GM19023 (cell line): Measurements from ENCODE around the gene EDIL3.
"Not testable (repeated sequence)": the region's sequence is repeated elsewhere in the genome, so short reads cannot be mapped to it uniquely, and the experiment has no call there.

Experiments used
- ATAC-seq: cut with Tn5 transposase; IDR thresholded peaks from one replicate; pipeline ENCODE4 v1.9.1; 2021; ENCODE audit warnings: mild to moderate bottlenecking, moderate library complexity; ENCODE audit not compliant: unreplicated experiment

The EDIL3 gene

DNA sequence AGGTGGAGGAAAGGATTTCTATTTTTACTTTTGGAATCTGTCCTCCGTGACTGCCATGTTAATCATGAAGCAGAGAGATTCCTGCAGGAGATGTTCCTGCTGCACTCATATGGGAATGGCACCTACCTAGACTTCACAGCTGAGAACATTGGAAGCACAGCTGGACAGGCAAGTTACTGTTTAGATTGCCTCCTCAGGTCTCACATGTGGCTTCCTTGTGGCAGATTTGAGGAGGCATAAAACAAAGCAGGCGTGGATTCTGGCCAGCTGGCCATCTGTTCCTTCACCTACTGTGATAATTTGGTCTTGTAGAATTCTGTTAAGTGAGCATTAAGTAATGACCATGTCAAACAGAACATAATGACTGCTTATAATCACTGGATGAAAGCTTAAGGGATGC, 193.4 kb downstream of the EDIL3 start:
- no peak for ATAC-seq

GRCh38 chr5:84184857-84185256, 199.8 kb downstream of the EDIL3 start:
- no peak for ATAC-seq

DNA sequence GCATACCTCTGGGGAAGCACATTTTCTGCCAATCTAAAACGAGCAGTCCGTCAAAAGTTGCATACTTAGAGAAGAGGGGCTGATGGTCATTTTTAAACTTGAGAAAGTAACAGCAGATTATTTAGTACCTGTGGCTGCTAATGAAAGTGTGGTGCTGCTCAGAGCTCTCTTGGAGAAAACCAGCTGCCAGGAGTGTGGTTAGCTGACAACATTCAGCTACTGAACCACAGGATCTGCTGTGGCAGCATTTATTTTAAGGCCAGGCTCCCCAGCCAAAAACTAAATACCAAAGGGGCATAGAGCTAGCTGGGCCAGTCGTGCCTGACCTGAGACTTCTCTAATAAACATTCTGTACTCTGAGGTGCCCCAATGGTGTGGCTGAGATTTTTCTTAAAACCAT, 203.6 kb downstream of the EDIL3 start:
- ATAC-seq, result no peak

DNA sequence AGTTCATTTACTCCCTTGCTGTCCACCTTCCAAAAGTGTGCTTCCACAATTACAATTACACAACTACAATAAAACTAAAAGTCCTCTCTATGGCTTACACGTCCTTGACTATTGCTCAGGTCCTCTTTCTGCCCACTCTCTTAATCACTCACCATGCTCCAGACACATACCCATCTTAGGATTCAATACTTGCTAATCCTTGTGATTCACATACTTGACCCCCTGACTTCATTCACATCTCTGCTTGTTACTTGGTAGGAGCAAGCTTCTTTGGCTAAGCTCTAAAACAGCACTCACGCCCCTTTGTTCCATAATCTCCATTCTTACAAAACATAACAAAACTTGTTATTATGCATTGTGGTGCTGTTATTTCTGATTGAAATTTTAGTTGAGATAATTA, 215.8 kb downstream of the EDIL3 start:
- no peak for ATAC-seq

DNA sequence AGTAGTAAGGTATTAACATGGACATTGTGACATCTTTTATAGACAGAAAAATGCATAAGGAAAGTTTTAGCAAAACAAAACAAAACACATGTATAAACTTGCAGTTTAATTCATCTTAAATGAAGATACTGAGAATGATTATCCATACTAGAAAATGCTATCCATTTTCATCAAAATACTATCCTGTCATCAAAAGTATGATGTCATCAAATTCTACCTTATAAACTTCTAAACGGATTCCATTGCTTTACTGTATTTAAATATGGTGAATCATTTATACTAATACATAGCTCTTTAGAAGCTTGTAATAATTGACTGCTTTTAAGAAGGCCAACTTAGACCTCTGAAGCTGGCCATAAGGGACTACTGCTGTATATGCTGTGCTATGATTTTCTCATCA, 221.0 kb downstream of the EDIL3 start:
- no peak for ATAC-seq

DNA sequence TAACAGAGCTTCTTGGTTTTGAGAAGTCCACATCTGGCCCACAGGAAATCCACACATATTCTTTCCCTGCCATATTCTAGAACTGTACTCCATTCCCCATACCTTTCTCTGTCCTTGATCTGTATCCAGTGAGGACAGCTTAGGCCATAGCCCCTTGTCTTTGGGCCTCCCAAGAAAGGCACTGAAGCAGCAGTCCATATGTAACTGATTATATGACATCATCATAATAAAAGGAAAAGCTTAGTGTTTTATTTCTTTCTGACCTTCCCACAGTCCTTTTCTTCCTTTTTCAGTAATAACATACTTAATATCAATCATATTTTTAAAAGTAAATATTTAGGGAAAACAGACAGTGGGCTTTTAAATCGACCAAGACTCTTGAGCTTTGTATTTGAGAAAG, 222.0 kb downstream of the EDIL3 start:
- no peak for ATAC-seq

- not testable (repeated sequence) for ATAC-seq
Observed at GRCh38 chr5:84160650-84161049, 224.0 kb downstream of the EDIL3 start.

DNA sequence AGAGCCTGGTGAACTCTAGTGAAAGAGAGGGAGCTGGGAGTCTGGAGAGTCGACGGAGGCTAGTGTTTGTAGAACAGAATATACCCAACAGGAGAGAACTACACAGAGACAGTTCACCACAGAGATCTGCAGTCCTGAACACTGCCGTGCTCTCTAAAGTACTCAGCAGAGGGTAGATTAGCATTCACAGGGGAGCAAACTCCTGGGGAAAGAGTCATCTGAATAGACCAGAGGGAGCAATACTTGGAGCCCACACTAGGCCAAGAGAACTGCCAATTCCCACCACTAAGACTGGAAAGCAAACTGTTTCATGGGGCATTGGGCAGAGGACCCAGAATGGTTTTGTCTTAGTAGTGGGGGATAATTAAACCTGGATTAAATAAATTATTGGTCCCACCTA, 235.6 kb downstream of the EDIL3 start:
- ATAC-seq, result no peak

- no peak for ATAC-seq
Observed at GRCh38 chr5:84148651-84149050, 236.0 kb downstream of the EDIL3 start.

DNA sequence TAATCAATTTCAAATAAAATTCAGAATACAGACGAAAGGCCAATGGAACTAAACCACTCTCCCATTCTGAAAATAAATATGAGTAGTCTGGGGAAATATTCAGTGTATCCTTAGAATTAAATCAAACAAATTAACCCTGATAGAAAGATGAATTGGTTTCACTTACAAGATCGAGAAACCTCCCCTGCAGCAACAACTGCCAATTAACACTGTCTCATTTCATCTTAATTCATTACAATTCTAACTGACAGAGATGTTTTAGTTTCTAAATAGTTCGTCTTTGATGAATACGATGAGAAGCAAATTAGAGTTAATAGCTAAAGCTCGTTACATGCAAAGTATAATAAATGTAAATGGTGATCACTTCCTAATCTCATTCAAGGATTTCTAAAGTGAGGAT, 247.1 kb downstream of the EDIL3 start:
- ATAC-seq, result no peak

GRCh38 chr5:84131372-84131771, 253.3 kb downstream of the EDIL3 start:
- no peak for ATAC-seq

- no peak for ATAC-seq
Observed at GRCh38 chr5:84130006-84130580, 254.6 kb downstream of the EDIL3 start.

DNA sequence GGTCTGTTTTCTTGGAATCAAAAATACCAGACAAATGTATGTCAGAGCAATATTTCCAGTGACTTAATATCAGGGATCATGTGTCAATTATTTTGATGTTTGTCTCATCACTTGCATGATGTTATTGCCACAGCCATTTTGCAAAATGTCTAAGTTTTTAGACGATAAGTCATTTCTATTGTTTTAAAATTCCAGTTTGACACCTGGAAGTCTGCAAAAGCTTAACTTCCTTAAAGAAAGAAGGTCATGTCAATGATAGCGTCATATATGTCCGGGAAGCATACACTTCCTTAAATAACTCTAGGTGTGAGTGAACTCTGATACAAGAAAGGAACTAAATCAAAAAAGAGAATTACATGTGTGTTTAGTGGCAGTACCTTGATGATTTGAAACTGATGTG, 259.5 kb downstream of the EDIL3 start:
- ATAC-seq, result no peak

- no peak for ATAC-seq
Observed at GRCh38 chr5:84119252-84119651, 265.4 kb downstream of the EDIL3 start.

DNA sequence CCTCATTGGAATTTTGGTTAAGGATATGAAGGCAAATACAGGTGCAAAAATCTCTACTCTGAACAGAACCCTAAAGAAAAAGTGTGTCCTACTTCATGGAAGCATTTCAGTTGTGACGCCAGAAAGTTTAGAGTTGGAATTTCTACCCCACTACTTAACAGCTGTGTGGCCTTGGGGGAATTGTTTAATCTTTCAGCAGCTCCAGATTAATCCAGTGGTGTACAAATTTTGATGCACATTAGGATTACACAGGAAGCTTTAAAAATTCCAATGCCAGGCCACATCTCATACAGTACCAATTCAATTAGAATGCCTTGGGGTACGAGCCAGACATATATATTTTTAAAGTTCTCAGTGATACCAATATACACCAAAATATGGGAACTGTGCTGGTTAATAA, 266.1 kb downstream of the EDIL3 start:
- no peak for ATAC-seq

GRCh38 chr5:84115727-84116126, 269.0 kb downstream of the EDIL3 start:
- no peak for ATAC-seq

GRCh38 chr5:84113246-84114105, 271.2 kb downstream of the EDIL3 start:
- no peak for ATAC-seq

DNA sequence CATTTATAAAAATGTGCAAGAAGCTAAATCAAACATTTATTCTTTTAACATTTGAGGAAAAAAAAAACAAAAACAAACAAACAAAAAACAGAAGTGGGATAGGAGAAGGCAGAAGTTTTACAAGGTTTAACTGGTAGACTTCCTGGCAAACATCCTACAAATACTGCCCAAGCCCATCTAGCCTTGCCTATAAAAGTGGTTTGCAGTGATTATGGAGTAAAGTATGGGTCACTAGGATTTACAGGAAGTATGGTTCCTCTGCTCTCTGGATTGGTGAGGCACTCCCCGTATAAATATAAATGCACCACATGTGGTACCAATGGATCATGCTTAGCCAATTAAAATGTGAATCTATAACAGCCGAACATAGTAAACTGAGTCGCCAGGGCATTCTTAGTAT, 291.9 kb downstream of the EDIL3 start:
- no peak for ATAC-seq

DNA sequence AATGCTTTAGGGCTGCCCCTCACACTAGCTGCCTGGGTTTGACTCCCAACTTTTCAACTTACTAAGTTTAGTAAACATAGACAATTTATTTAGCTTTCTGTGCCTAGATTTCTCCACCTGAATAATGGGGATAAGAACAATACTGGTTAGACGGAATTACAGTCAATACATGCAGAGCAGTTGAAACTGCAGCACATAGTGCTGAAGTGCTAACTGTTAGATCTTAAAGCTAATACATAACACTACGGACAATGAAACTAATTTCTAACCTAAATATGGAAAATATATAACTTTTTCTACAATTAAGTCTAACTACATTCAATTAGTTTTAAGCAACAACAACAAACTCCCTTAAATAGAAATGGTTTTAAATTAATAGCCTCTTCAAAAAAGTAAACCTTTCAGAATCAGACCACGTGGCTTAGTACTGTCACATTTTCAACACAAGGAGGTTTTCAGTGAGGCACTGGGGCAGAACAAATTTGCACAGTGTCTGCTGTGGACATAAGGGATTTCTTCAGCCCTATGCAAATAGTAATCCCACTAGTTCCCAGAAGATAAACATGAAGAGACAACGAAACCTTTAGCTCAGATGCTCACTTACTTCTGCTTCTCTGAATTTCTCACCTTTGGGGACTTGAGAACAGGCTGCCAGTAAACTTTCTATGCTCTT, 293.4 kb downstream of the EDIL3 start:
- no peak for ATAC-seq

GRCh38 chr5:84088996-84089395, 295.7 kb downstream of the EDIL3 start:
- no peak for ATAC-seq

- no peak for ATAC-seq
Observed at GRCh38 chr5:84086511-84086910, 298.2 kb downstream of the EDIL3 start.

DNA sequence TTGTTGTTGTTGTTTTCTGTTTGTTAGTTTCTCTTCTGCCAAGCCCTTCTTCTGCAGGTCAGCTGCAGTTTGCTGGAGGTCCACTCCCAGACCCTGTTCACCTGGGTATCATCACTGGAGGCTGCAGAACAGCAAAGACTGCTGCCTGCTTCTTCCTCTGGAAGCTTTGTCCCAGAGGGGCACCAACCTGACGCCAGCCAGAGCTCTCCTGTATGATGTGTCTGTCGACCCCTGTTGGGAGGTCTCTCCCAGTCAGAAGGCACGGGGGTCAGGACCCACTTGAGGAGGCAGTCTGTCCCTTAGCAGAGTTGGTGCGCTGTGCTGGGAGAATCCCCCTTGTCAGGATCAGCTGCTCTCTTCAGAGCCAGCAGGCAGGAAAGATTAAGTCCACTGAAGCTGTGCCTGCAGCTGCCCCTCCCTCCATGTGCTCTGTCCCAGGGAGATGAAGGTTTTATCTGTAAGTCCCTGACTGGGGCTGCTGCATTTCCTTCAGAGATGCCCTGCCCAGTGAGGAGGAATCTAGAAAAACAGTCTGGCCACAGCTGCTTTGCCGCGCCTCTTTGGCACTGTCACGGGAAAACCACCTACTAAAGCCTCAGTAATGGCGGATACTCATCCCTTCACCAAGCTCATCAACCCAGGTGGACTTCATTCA, 299.2 kb downstream of the EDIL3 start:
- no peak for ATAC-seq
